ENCODE results near the gene DSG4.

DNA sequence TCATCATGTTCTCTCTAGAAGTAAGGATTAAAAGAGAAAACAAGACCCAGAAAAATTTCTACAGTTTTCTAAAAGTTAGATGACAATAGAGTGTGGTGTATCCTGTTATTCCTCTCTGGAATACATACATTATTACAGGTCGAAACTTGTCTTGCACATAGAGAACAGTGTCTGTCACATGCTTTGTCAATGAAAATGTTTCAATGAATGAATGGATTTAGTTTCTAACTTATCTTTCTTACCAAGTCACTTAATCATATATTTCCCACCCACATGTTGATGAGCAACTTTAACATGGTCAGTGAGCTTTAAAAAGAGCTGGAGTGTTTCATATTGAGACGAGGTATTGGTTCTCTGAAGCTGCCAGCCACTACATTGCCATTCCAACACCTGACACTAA is 4.3 kb downstream of the DSG4 start:
- TF ChIP-seq POLR2A (IDR thresholded peaks at IDR 0.05; ENCODE audit: low read depth, low read length) (no peak), POLR2AphosphoS5 (IDR thresholded peaks at IDR 0.05; ENCODE audit: low read depth, low read length) (no peak)

All from GM12892 (cell line).